NB4 (cell line): ENCODE measurements around the gene CTNND2.

Experiments
- MYC ChIP-seq: IDR thresholded peaks from 2 replicates; pipeline ENCODE4 v1.6.1; 2011; ENCODE audit warnings: low read depth, low read length
- POLR2A ChIP-seq: IDR thresholded peaks from 2 replicates; pipeline ENCODE4 v1.6.1; 2011; ENCODE audit warnings: mild to moderate bottlenecking; ENCODE audit not compliant: insufficient read length; ENCODE audit errors: extremely low read depth
- TF ChIP-seq, protein P1 (sequence below): IDR thresholded peaks from one replicate; pipeline ENCODE4 v1.5.1; 2012; ENCODE audit warnings: low read depth, low read length

DNA sequence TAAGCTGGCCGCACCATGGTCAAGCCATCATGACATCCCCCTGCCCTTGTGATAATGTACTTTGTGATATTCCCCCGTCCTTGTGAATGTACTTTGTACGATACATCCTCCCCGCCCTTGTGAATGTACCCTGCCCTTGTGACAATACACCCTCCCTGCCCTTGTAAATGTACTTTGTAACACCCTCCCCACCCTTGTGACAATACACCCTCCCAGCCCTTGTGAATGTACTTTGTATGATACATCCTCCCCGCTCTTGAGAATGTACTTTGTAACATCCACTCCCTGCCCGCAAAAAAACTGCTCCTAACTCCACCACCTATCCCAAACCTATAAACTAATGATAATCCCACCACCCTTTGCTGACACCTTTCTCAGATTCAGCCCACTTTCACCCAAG, 313.8 kb downstream of the CTNND2 start:
- TF ChIP-seq, protein P1, sequence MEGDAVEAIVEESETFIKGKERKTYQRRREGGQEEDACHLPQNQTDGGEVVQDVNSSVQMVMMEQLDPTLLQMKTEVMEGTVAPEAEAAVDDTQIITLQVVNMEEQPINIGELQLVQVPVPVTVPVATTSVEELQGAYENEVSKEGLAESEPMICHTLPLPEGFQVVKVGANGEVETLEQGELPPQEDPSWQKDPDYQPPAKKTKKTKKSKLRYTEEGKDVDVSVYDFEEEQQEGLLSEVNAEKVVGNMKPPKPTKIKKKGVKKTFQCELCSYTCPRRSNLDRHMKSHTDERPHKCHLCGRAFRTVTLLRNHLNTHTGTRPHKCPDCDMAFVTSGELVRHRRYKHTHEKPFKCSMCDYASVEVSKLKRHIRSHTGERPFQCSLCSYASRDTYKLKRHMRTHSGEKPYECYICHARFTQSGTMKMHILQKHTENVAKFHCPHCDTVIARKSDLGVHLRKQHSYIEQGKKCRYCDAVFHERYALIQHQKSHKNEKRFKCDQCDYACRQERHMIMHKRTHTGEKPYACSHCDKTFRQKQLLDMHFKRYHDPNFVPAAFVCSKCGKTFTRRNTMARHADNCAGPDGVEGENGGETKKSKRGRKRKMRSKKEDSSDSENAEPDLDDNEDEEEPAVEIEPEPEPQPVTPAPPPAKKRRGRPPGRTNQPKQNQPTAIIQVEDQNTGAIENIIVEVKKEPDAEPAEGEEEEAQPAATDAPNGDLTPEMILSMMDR = no peak
- no peak for TF ChIP-seq POLR2A
- no peak for TF ChIP-seq MYC
